SH-SY5Y (cell line): ENCODE measurements around the gene CBY2.

Source experiments
- GATA2 ChIP-seq: IDR thresholded peaks from 2 replicates; pipeline ENCODE4 v1.6.1; 2011; ENCODE audit warnings: mild to moderate bottlenecking, low read depth, low read length
- GATA3 ChIP-seq: IDR thresholded peaks from 2 replicates; pipeline ENCODE4 v1.6.1; 2011; ENCODE audit warnings: low read depth, mild to moderate bottlenecking, low read length, moderate library complexity

GRCh38 chr13:45678282-45678681 is 23.8 kb upstream of the CBY2 start:
- TF ChIP-seq GATA3 (no peak), GATA2 (no peak)
